Stimulated activated CD4-positive, alpha-beta T cell treated with anti-CD3 and anti-CD28 coated beads, Interleukin-15, amount 100 ng/mL, for 24 hours (primary cell): ENCODE results near the gene CRABP2.

Experiments used
- DNase-seq: peaks from one replicate; pipeline ENCODE4 v3.0.0-alpha.2; 2020

Gene CRABP2

GRCh38 chr1:156741481-156741983 lies 36.1 kb upstream of the CRABP2 start:
- DNase-seq, result no peak

DNA sequence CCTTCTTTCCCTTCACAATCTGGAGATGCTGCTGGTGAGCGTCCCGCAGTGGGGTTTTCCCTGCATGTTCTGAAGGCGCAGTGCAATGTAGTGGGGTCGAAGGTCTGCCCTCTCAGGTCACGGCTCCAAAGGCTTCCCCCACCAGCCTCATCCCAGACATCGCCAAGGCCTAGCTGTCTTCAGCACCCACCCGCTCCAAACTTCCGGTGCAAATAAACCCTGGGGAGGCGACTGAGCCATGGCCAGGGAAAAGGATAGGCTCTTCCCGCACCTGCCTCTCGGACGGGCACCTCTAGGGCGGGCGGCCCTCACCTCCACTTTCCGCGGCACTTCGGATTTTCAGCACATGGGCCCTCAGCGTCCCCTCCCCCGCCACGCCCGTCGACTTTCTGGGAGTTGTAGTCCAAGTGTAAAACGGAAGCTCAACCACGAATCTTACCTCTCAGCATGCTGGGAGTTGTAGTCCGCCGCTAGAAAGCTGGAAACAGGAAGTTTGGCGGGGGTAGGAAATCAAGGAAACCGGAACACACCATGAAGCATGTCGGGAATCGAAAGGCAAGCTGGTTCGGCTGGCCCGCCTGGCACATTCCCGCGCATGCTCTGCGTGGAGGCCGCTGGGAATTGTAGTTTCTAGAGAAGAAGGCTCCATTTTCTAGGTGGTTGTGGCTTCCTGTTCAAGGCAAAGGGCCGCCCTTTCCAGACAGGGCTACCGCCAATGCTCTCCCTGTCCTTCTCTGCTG lies 35.5 kb upstream of the CRABP2 start, which contains the start of gene MRPL24:
MRPL24 (minus strand) TSS at position 348 of the 740 bp plus-strand sequence. CDS start 2,384 bp downstream, outside the sequence.
- DNase-seq, result peak; percentile 98

DNA sequence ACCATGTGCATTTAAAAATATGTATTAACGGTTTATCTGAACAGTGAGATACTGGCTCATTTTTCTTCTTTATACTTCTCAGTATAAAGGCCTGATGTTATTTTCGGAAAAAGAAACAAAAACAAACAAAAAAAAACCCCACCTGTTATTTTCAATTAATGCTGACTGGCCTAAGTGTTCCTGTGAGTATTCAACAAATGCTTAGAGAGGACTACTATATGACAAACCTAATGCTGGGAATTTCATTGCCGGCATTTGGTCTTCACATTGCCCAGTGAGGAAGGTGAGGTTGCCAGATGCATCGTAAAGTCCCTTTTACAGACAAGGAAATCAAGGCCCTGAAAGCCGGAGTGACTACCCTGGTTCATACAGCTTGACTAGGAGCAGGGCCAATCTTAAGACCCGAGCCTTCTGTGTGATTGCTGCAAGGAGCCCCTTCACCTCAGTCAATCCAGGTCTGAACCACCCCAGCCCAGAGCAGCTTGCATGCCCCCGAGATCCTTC lies 34.9 kb upstream of the CRABP2 start:
- no peak for DNase-seq

GRCh38 chr1:156738916-156739315 lies 33.5 kb upstream of the CRABP2 start:
- DNase-seq, result no peak

GRCh38 chr1:156738407-156738806 lies 33.0 kb upstream of the CRABP2 start:
- DNase-seq, result no peak

DNA sequence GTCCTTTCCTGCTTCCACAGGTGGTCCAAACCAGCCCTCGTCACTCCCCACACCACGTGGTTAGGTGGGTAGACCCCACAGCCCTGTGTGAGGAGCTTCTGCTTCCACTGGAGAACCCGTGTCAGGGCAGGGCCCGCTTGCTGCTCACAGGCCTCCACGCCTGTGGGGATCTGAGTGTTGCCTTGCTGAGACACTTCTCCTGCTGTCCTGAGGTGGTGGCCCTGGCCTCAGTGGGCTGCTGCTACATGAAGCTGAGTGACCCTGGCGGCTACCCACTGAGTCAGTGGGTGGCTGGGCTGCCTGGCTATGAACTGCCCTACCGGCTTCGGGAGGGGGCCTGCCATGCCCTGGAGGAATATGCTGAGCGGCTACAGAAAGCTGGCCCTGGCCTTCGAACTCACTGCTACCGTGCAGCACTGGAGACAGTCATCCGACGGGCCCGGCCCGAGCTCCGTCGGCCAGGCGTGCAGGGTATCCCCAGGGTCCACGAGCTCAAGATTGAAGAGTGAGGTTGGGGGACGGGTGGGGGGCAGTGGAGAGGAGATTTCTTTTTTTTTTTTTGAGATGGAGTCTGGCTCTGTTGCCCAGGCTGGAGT lies 28.7 kb upstream of the CRABP2 start:
- DNase-seq, result no peak

GRCh38 chr1:156728599-156729462 lies 23.4 kb upstream of the CRABP2 start, which contains the start of gene ISG20L2:
Gene ISG20L2, minus strand, starts transcription at chr1:156728766. Its CDS starts 1,114 bp downstream, at chr1:156727652.
- peak; percentile 98 for DNase-seq

- DNase-seq, result peak; percentile 89
Observed at GRCh38 chr1:156727926-156728598, 22.7 kb upstream of the CRABP2 start, which contains the start of gene METTL25B. Gene METTL25B, plus strand, starts transcription at chr1:156728469. Its CDS starts 636 bp downstream, at chr1:156729105.

DNA sequence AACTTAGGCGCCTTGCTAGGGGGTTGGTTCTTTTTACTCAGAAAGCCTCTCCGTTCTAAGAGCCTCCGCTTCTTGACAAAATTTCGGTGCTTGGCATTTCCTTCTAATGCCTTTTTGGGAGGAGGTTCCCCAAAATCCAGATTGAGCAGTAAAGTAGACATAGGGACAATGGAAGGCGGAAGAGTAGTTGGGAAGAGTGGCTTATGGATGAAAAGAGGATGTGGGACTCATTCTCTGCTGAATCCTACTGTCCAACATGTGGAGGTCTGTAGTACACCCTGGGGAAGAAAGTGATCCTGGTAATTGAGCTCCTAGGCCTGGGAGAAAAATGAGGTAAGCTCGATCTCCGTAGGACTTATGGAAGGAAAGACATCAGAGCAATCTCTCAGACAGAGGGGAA lies 22.1 kb upstream of the CRABP2 start:
- DNase-seq, result no peak

DNA sequence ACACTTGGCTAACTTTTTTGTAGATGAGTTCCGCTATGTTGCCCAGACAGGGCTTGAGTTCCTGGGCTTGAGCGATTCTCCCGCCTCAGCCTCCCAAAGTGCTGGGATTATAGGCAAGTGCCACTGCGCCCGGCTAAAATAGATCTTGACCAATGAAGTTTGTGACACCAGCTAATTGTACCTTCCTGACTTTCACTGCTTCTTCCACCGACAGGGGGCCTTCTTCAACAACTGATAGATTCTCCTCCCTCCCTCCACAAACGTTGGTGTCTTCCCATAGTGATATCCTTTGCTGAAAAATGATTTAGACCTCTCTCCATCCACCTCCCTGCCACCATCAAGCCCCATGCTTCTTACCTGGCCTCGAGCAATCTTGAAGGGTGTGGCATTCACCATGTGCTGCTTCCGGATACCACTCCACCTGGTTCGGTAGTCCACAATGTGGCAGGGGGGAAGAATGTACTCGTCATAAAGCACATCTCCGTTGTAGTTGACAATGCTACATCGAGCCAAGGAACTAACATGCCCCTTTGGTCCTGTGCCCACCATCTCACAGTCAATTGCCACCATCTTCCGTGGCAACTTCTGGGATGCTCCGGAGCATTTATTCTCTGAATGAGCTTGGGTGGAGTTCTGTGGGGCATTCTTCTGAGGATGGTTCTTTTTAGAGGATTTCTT lies 21.3 kb upstream of the CRABP2 start:
- DNase-seq, result peak; percentile 70

DNA sequence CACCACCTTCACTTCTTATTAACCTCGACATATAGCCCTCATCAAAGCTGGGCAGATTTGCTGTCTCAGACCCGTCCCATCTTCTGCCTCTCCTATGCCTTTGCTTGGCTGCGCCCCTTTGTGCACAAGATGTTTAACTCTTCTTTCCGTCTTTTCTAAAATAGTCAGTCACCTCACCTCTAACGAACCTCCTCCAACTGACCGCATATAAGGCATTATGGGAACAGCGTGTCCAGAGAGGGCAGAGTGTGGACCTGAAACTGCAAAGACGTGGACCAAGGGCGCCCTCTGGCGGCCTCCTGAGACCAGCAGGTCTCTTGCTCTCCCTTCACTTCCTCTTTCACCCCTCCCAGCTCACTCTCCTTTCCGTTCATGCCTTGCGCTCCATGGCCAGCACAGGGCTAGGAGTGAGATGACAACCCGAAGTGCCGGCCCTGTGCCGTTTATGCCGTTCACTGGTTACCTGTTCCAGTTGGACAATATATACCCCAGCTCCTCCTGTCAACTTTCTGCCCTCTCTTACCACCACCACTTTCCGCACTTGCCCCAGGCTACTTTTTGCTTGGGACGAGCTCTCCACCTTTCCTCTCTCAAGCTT lies 20.4 kb upstream of the CRABP2 start:
- DNase-seq, result peak; percentile 86

DNA sequence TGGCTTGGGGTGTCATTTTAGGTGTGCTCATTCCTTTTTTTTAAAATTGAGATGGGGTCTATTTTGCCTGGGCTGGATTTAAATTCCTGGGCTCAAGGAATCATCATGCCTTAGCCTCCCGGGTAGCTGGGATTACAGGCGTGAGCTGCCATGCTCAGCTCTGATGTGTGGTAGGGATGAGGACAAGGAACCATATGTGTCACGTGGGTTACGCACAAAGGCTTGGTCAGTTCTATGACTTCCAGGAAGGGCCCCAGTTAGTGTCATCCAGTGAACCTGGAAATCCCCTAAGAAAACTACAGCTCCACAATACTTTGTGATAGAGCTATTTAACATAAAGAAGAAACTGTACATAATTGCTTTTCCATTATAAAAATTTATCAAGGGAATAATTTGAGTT lies 16.2 kb upstream of the CRABP2 start:
- no peak for DNase-seq

DNA sequence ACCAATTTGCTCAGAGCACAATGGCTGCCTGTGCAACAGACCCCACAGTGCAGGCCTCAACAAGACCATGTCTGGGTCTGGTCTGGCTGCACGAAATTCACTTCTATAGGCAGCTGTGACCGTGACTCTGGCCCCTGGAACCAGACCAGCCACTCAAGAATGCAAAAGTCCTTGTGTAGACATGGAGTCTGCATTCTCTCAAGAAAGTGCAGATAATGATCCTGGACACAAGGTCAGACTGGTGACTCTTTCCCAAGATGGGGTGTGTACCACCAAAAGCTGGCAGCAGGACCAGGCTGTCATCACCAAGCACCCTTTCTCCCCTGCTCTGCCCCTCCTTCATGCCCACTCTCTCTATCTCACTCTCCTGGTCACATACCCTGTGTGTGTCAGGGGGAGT lies 15.7 kb upstream of the CRABP2 start:
- DNase-seq, result no peak

DNA sequence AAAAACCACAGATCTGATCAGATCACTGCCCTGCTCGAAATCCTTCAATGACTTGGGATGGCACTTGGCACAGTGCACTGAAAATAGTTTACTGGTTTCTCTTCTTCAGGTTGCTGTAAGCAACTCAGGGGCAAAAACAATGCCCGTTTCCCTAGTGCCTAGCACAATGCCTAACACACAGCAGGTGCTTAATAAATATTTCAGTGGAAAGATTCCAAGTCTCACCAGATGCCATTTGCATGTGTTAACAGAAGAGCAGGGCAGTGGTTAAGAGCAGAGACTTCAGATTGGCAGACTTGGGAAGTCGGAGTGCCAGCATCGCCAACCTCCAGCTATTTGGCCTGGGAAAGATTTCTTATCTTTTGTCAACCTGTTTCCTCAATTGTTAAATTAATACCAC lies 12.0 kb upstream of the CRABP2 start:
- no peak for DNase-seq

DNA sequence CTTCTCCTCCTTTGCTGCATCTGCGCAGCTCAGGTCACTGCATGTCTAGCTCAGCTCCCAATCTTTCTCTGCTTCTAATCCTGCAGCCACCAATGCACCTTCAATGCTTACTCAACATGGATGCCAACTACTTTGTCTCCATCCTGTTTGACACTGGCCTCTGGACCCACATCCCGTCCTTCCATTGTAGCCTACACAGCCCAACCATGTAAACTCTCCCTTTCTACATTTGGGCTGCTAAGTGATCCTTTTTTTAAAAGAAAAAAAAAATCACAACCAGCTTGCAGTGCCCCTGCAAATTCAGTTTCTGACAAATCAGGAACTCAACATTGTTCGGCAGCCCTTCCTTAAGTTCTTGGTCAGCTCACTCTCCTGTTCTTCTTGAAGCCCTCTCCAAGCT lies 9.4 kb upstream of the CRABP2 start:
- DNase-seq, result no peak

GRCh38 chr1:156712626-156713025 lies 7.2 kb upstream of the CRABP2 start:
- DNase-seq, result no peak

DNA sequence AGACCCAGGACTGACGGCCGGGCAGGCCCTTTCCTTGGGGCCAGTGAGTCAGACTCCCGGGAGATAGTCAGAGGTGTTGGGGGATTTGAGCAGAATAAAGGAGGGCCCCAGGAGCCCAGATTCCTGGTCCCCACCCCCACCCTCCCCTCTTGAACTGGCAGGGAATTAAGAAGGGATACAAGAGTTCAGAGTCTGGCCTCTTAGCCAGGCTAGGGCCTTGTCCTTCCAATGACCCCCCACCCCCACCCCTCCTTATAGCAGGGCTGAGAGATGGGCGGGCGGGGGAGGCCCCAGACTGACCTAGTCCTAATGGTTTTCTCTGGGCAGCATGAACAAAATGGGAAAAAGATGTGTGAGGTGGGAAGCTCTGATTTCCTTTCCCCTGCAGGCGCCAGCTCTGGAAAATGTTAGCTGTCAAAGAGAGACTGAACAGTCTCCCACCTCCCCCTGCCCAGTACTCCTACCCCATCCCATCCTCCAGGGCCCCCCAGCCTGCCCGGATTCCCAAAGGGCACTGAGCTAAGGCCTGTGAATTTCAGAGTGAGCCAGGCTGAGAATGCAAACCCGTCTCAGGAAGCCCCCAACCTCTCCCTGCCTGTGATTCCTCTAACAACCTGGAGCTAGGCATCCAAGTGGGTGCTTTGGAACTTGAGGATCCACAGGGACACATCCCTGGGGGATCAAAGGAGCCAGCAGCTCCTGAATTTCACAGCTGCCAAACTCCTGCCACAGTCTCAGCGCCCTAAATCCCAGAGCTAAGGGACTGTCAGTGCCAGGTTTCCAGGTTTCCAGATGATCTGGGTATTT lies 5.8 kb upstream of the CRABP2 start:
- DNase-seq, result no peak

- DNase-seq, result no peak
Observed at GRCh38 chr1:156709757-156710489, 4.5 kb upstream of the CRABP2 start.

DNA sequence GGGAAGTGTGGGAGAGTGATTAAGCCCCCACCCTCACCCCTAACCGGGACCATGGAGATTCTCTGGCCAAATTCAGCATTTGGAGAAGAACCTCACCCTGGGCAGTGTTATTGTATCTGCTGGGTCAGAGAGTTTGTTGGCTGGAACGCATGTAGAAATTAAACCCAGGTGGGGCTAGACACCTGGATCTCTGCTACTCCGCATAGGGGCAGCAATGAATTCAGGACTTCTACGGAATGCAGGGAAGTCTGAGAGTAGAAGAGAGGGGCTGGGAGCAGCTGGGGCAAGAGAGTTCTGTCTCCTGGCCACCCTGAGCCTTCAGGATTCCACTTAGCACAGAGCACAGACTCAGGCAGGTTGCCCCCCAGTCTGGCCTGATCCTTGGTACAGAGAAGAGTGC lies 3.6 kb upstream of the CRABP2 start:
- DNase-seq, result no peak

GRCh38 chr1:156708218-156708661 lies 2.9 kb upstream of the CRABP2 start:
- DNase-seq, result no peak
